ENCODE results near the gene CCDC85C.

Gene CCDC85C

DNA sequence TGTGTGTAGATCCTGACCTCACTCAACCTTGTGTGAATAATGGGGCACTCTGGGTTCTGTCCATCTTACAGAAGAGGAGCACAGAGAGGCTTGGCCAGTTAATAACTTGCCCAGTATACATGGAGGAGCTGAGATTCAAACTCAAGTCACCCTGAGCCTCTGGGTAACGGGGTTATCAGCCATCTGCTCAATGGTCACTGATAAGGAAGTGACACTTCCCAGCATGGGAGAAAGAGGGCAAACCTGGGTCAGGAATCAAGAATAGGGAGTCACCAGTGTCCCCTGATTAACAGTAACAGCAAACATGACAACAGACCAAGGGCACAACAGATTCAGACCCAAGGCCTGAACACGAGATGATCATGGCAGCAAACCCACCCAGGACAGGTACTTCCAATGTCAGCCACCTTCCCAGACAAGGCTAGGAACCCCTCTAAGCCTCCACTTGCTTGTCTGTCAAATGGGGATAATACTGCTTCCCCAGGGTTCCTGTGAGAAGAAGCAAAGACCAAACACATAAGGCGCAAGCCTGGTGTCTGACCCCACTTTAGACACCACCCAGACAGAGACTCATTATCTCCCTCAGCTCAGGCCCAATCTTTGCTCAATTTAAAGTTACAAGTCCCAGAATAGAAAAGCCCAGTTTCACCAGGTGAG is 3.6 kb downstream of the CCDC85C start:
- no peak for DNase-seq (ENCODE audit: low read depth)
- no peak overlapping the region for H3K4me3 ChIP-seq (replicated peaks; ENCODE audit: low read depth, low read length)
- TF ChIP-seq, protein P1, sequence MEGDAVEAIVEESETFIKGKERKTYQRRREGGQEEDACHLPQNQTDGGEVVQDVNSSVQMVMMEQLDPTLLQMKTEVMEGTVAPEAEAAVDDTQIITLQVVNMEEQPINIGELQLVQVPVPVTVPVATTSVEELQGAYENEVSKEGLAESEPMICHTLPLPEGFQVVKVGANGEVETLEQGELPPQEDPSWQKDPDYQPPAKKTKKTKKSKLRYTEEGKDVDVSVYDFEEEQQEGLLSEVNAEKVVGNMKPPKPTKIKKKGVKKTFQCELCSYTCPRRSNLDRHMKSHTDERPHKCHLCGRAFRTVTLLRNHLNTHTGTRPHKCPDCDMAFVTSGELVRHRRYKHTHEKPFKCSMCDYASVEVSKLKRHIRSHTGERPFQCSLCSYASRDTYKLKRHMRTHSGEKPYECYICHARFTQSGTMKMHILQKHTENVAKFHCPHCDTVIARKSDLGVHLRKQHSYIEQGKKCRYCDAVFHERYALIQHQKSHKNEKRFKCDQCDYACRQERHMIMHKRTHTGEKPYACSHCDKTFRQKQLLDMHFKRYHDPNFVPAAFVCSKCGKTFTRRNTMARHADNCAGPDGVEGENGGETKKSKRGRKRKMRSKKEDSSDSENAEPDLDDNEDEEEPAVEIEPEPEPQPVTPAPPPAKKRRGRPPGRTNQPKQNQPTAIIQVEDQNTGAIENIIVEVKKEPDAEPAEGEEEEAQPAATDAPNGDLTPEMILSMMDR (IDR thresholded peaks at IDR 0.05; ENCODE audit: low read length, missing control alignments) = no peak

DNA sequence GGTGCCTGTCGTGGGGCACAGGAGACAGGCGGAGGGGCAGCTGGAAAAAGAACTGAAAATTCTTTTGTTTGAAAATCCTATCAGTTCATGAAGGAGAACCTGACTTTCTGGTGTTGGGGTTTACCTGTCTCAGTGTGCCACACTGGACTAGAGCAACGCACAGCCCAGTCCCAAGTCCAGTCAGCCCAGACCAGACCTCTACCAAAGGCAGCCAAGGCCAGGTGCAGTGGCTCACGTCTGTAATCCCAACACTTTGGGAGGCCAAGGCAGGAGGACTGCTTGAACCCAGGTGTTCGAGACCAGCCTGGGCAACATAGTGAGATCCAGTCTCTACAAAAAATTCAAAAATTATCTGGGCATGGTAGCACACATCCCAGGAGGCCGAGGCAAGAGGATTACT is 4.6 kb downstream of the CCDC85C start:
- TF ChIP-seq, protein P1 (IDR thresholded peaks at IDR 0.05; ENCODE audit: low read length, missing control alignments) = no peak

DNA sequence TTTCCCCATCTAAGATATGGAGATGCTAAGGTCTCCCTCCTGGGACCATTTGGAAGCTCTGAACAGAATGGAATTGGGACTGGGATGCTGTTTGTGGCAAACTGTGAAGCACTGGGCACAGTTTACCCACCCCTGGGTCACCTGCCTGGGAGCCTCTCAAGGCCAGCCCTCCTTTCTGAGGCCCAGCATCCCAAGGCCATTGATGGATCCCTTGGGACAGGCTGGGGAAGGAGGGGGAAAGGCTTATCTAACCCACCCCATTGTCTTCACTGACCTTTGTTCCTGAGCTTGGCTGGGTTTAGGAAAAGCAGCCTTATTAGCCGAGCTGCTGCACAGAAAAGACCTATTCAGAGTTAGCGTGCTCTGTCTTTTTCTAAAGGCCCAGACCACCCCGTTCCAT is 5.2 kb downstream of the CCDC85C start:
- TF ChIP-seq, protein P1 (IDR thresholded peaks at IDR 0.05; ENCODE audit: low read length, missing control alignments) = no peak
- H3K4me3 ChIP-seq (replicated peaks; ENCODE audit: low read depth, low read length) = no peak overlapping the region
- no peak for DNase-seq (ENCODE audit: low read depth)

More for the DNA sequence above, 4.6 kb downstream of the CCDC85C start:
- DNase-seq (ENCODE audit: low read depth) = no peak
- H3K4me3 ChIP-seq (replicated peaks; ENCODE audit: low read depth, low read length) = no peak overlapping the region

DNA sequence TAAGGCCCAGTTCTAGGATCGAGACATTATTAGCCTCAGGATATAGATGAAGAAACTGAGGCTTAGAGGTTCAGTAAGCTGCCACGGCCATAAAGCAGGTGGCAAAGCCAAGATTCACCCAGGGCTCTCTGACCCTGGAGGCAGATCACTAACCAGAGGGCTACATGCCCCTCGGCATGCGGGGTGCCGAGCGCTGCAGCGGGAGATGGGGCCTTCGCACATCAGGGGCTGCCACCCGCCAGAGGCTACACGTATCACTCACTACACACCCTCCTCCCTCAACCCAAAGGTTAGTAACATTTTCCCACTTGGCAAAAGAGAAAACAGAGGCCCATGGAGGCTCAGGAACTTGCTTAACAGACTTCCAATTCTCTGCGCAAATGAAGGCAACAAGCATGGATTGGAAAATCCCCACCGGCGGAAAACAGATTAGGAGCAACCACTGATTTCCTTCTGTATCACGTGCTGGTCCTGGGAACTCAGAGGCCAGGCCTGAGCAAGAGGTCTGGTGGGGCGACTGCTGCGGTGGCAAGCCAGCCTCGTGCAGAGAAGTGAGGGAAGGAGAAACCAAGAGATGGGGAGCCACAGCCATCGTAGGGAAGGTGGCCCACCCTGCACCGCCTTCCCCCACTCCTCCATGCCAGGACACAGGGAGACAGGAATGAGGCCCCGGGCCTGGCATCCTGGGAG is 6.0 kb downstream of the CCDC85C start:
- no peak overlapping the region for H3K4me3 ChIP-seq (replicated peaks; ENCODE audit: low read depth, low read length)
- DNase-seq (ENCODE audit: low read depth) = no peak
- TF ChIP-seq, protein P1 (IDR thresholded peaks at IDR 0.05; ENCODE audit: low read length, missing control alignments) = no peak

DNA sequence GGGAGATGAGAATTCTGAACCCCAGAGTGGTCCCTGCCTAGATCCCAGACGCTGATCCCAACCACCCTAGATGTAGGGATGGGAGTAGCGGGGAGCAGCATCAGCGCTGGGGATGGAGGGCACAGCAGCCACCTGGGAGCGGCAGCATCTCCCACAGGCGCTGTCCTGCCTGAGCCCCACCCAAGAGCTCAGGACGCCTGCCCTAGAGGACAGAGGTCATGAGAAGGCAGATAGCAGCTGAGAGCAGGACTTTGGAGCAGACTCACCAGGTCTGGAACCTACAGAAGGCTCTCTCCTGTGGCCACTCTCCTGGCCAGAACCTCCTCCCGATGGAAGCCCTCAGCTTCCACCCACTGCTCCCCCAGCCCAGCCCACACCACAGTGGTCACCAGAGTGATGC is 7.2 kb downstream of the CCDC85C start:
- H3K4me3 ChIP-seq (replicated peaks; ENCODE audit: low read depth, low read length) = no peak overlapping the region
- TF ChIP-seq, protein P1 (IDR thresholded peaks at IDR 0.05; ENCODE audit: low read length, missing control alignments) = no peak
- DNase-seq (ENCODE audit: low read depth) = no peak

DNA sequence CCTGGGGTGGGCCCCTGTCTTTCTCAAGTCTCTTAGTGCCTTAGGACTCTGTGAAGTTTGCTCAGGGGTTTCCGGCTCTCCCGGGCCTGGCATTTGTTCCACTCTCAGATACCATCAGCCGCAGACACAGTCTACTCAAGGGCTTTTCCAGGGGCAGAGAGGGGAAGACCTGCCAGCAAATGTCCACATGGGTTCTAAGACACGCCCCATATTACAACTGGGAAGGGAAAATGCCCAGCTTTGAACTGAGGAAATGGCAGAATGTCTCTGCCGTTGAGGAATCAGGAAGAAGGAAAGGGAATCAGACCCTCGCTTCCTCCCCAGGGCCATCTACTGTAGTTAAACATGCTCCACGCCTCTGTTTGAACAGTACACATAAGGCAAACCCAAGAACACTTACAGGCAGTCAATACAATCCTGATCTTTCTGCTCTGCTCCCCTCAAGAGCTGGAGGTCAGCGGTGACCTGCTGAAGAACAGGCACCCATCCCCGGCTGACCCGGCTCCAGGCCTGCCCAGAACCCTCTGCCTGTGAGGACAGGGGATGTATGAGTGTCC is 7.9 kb downstream of the CCDC85C start:
- TF ChIP-seq, protein P1 (IDR thresholded peaks at IDR 0.05; ENCODE audit: low read length, missing control alignments) = no peak
- no peak overlapping the region for H3K4me3 ChIP-seq (replicated peaks; ENCODE audit: low read depth, low read length)
- DNase-seq (ENCODE audit: low read depth) = no peak
